Endodermal cell (in vitro differentiated cells): ENCODE results near the gene LIN9. TPM values are rescaled to one million over a fixed set of nuclear protein-coding genes. Genes with fewer than 3 reads are reported as not detected.

Source experiments
- DNase-seq: peaks from one replicate; pipeline ENCODE4 v3.0.0-alpha.2; 2017
- H3K27ac ChIP-seq: 2 replicates; pipeline ENCODE4 v1.5.1; 2013; ENCODE audit warnings: mild to moderate bottlenecking, low read depth, low read length, moderate library complexity
- H3K27me3 ChIP-seq: 2 replicates; pipeline ENCODE4 v1.6.1; 2013; ENCODE audit warnings: mild to moderate bottlenecking, low read length, moderate library complexity; ENCODE audit not compliant: insufficient read depth, control insufficient read depth, poor library complexity, severe bottlenecking
- H3K36me3 ChIP-seq: 2 replicates; pipeline ENCODE4 v1.7.0; 2013; ENCODE audit warnings: mild to moderate bottlenecking, low read length, moderate library complexity; ENCODE audit not compliant: control insufficient read depth, insufficient read depth
- H3K4me1 ChIP-seq: one replicate; pipeline ENCODE4 v1.7.0; 2013; ENCODE audit warnings: low read length; ENCODE audit not compliant: control insufficient read depth, insufficient read depth
- H3K4me3 ChIP-seq: 2 replicates; pipeline ENCODE4 v1.5.1; 2013; ENCODE audit warnings: mild to moderate bottlenecking, low read length, moderate library complexity
- H3K9ac ChIP-seq: 2 replicates; pipeline ENCODE4 v1.6.1; 2013; ENCODE audit warnings: mild to moderate bottlenecking, low read length, moderate library complexity; ENCODE audit not compliant: poor library complexity, severe bottlenecking; ENCODE audit errors: extremely low read depth
- H3K9me3 ChIP-seq: 2 replicates; pipeline ENCODE4 v1.6.1; 2013; ENCODE audit warnings: mild to moderate bottlenecking, low read length, moderate library complexity; ENCODE audit not compliant: control insufficient read depth
- H3K27ac Mint-ChIP-seq: 2 replicates; pipeline ENCODE4 v1.8.0; 2020; ENCODE audit warnings: mixed read lengths
- H3K27me3 Mint-ChIP-seq: 2 replicates; pipeline ENCODE4 v1.8.0; 2021; ENCODE audit warnings: mild to moderate bottlenecking, mixed read lengths; ENCODE audit not compliant: insufficient read depth
- H3K36me3 Mint-ChIP-seq: 2 replicates; pipeline ENCODE4 v1.8.0; 2020; ENCODE audit warnings: low read depth, mixed read lengths
- H3K4me1 Mint-ChIP-seq: 2 replicates; pipeline ENCODE4 v1.8.0; 2020; ENCODE audit warnings: mixed read lengths
- H3K4me3 Mint-ChIP-seq: 2 replicates; pipeline ENCODE4 v1.8.0; 2020; ENCODE audit warnings: mild to moderate bottlenecking, moderate library complexity, mixed read lengths
- H3K9me3 Mint-ChIP-seq: 2 replicates; pipeline ENCODE4 v1.8.0; 2020; ENCODE audit warnings: mild to moderate bottlenecking, mixed read lengths
- WGBS, 2 experiments: methylation state at CpG; one replicate each; pipeline versions ENCODE4 v1.1.5 to v1.1.7; 2013; ENCODE audit warnings: missing lambda C conversion rate in 2 of 2, mixed read lengths in 1 of 2; ENCODE audit not compliant: insufficient coverage in 1 of 2, insufficient read length in 1 of 2; 5-methylcytosine and 5-hydroxymethylcytosine counted together
- total RNA-seq, 2 donors: library from RNA; stranded (reverse); fragmentation: NEBNext Ultra II Directional in 1 of 2; extraction: Animal tissue kit (Norgen Biotek cat#: 25700) in 1 of 2; gene quantifications; 2 replicates in 1 of 2; 3 replicates in 1 of 2; pipeline ENCODE4 v1.2.1, GENCODE V29; 2021
- TF ChIP-seq, protein P1 (sequence below): fragments of 200-600 bp; sonication (generic); conservative IDR thresholded peaks from 2 replicates; pipeline ENCODE4 v1.5.0; 2021; ENCODE audit warnings: antibody characterized with exemption, mild to moderate bottlenecking

The LIN9 gene
- total RNA-seq, 2 donors from 2014 or later = 9.9 to 11.3 TPM

DNA sequence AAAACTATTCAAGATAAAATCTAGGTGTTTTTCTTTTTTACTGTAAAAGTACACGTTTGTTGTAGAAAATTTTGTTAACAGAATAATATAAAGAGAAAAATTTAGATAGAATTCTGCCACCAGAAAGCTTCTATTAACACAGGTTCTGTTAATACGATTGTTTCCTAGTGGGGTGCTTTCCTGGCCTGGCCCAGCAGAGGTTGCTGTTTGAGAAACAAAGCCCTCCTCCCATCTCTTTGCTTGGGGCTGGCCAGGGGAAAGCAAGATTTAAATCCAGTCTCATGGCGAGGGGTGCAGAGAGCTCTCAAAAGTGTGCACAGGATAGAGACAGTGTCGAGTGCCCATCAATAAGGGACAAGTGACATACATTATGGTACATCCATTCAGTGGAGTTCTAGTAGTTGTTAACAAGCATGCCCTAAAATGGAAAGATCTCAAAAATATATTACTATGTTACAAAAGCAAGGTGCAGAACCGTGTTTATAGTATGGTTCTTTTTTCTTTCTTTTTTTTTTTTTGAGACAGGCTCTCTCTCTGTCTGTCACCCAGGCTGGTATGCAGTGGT lies 107.9 kb downstream of the LIN9 start:
- H3K9me3 ChIP-seq = no peaks in the 10 kb centered on the region
- H3K4me1 ChIP-seq = no peaks in the 10 kb centered on the region
- no peaks in the 10 kb centered on the region for H3K36me3 ChIP-seq
- Mint-ChIP-seq H3K36me3 (no peaks in the 10 kb centered on the region), H3K27me3 (no peaks in the 10 kb centered on the region), H3K4me1 (peaks cover 17% of the 10 kb centered on the region), H3K27ac (no peak overlapping the region), H3K4me3 (no peak overlapping the region), H3K9me3 (no peaks in the 10 kb centered on the region)
- TF ChIP-seq, protein P1, sequence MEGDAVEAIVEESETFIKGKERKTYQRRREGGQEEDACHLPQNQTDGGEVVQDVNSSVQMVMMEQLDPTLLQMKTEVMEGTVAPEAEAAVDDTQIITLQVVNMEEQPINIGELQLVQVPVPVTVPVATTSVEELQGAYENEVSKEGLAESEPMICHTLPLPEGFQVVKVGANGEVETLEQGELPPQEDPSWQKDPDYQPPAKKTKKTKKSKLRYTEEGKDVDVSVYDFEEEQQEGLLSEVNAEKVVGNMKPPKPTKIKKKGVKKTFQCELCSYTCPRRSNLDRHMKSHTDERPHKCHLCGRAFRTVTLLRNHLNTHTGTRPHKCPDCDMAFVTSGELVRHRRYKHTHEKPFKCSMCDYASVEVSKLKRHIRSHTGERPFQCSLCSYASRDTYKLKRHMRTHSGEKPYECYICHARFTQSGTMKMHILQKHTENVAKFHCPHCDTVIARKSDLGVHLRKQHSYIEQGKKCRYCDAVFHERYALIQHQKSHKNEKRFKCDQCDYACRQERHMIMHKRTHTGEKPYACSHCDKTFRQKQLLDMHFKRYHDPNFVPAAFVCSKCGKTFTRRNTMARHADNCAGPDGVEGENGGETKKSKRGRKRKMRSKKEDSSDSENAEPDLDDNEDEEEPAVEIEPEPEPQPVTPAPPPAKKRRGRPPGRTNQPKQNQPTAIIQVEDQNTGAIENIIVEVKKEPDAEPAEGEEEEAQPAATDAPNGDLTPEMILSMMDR = peak; percentile 79
- no peaks in the 10 kb centered on the region for H3K27me3 ChIP-seq
- peak; percentile 83 for DNase-seq
- H3K9ac ChIP-seq = no peak overlapping the region
- no peak overlapping the region for H3K4me3 ChIP-seq
- H3K27ac ChIP-seq = no peak overlapping the region
- WGBS, 2 experiments = 59 to 73% methylated on average over 3 to 5 of the region's 5 CpGs

DNA sequence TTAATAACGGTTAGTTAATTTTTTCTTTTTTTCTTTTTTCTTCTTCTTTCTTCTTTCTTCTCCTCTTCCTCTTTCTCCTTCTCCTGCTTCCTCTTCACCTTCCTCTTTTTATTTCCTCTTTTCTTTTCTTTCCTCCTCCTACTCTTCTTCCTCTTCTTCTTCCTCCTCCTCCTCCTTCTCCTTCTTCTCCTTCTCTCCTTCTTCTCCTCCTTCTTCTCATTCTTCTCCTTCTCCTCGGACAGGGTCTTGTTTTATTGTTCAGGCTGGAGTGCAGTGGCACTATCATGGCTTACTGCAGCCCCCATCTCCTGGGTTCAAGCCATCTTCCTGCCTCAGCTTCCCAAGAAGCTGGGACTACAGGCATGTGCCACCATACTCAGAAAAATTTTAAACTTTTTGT lies 109.0 kb downstream of the LIN9 start:
- H3K4me1 Mint-ChIP-seq = peaks cover 20% of the 10 kb centered on the region
- no peaks in the 10 kb centered on the region for H3K27me3 Mint-ChIP-seq
- no peak for DNase-seq
- H3K4me1 ChIP-seq = no peaks in the 10 kb centered on the region
- no peak overlapping the region for H3K27ac Mint-ChIP-seq
- no peaks in the 10 kb centered on the region for H3K27me3 ChIP-seq
- H3K9me3 ChIP-seq = no peaks in the 10 kb centered on the region
- no peak overlapping the region for H3K27ac ChIP-seq
- no peaks in the 10 kb centered on the region for H3K9me3 Mint-ChIP-seq
- H3K36me3 Mint-ChIP-seq = no peaks in the 10 kb centered on the region
- WGBS, 2 experiments = 90 to 100% methylated on average over 1 to 2 of the region's 2 CpGs
- no peak overlapping the region for H3K9ac ChIP-seq
- TF ChIP-seq, protein P1 = no peak
- H3K36me3 ChIP-seq = no peaks in the 10 kb centered on the region
- H3K4me3 Mint-ChIP-seq = no peak overlapping the region
- H3K4me3 ChIP-seq = no peak overlapping the region

DNA sequence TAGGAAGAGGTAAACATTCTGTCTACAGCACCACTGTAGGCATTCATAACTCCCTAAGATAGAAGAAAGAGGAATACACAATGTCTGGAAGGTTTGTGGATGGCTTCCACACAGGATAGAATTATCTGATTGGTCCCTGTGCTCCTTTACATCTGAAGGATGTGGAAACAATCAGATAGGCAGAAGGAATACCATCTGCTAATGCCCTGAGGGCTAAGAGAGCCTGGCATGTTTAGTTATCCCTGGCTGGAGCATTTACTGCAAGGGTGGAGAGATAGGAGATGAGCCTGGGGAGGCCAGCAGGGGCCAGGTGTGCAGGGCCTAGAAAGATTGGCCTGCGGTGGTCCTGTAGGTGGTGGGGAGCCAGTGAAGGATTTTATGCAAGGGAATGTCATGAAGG lies 113.8 kb downstream of the LIN9 start:
- Mint-ChIP-seq H3K27ac (no peak overlapping the region), H3K4me1 (peaks cover 3% of the 10 kb centered on the region), H3K27me3 (no peaks in the 10 kb centered on the region), H3K4me3 (no peak overlapping the region), H3K9me3 (no peaks in the 10 kb centered on the region), H3K36me3 (no peaks in the 10 kb centered on the region)
- 67 to 87% methylated on average over 1 of the region's 1 CpG for WGBS, 2 experiments
- no peak for DNase-seq
- Histone ChIP-seq H3K36me3 (no peaks in the 10 kb centered on the region), H3K4me1 (no peaks in the 10 kb centered on the region), H3K27ac (no peak overlapping the region), H3K4me3 (no peak overlapping the region), H3K9ac (no peak overlapping the region), H3K9me3 (no peaks in the 10 kb centered on the region), H3K27me3 (no peaks in the 10 kb centered on the region)
- TF ChIP-seq, protein P1 = no peak
